GM12892 (cell line): Measurements from ENCODE around the gene KIF9.

Source experiments
- POLR2A ChIP-seq: IDR thresholded peaks from 2 replicates; pipeline ENCODE4 v1.6.1; 2011; ENCODE audit warnings: low read depth, low read length, control low read depth
- POLR2AphosphoS5 ChIP-seq: IDR thresholded peaks from 2 replicates; pipeline ENCODE4 v1.6.1; 2011; ENCODE audit warnings: low read depth, low read length, control low read depth
- TAF1 ChIP-seq: IDR thresholded peaks from 2 replicates; pipeline ENCODE4 v1.6.1; 2011; ENCODE audit warnings: low read depth, mild to moderate bottlenecking, control low read depth, low read length, borderline replicate concordance

GRCh38 chr3:47265008-47265407 is 17.6 kb downstream of the KIF9 start:
- TF ChIP-seq POLR2AphosphoS5 (no peak), POLR2A (no peak), TAF1 (no peak)
